MCF 10A (cell line): ENCODE results near the gene SUSD1. TPM values are rescaled to one million over a fixed set of nuclear protein-coding genes. Genes with fewer than 3 reads are reported as not detected.

ENCODE experiments used
- BruUV-seq: library from RNA; stranded (reverse); fragments of 400-500 nt; replicated peaks from 2 replicates; lab custom pipeline; 2021; lab: Mats Ljungman, UMichigan
- CTCF ChIA-PET: fragments of 300-600 bp; sonication (Branson Sonifier 250); formaldehyde crosslinking; extraction: SDS; loops from one replicate; lab custom pipeline; 2021; ENCODE audit warnings: antibody characterized with exemption, inconsistent platforms; lab: Yijun Ruan, JAX
- POLR2A ChIA-PET: fragments of 300-600, 350-650 bp; sonication (Branson Sonifier 250); formaldehyde crosslinking; extraction: SDS; loops from one replicate; lab custom pipeline; 2020; ENCODE audit warnings: antibody characterized with exemption, inconsistent platforms; lab: Yijun Ruan, JAX
- DNase-seq: peaks from one replicate; pipeline ENCODE4 v3.0.0-alpha.2; 2018; ENCODE audit not compliant: unreplicated experiment
- H3K27ac Mint-ChIP-seq: one replicate; pipeline ENCODE4 v1.8.0; 2022; ENCODE audit warnings: mild to moderate bottlenecking, low read depth, mixed read lengths; ENCODE audit not compliant: unreplicated experiment
- H3K27me3 Mint-ChIP-seq: one replicate; pipeline ENCODE4 v1.8.0; 2022; ENCODE audit warnings: mixed read lengths; ENCODE audit not compliant: insufficient read depth, unreplicated experiment
- H3K36me3 Mint-ChIP-seq: one replicate; pipeline ENCODE4 v1.8.0; 2022; ENCODE audit warnings: mild to moderate bottlenecking, moderate library complexity, mixed read lengths; ENCODE audit not compliant: insufficient read depth, unreplicated experiment
- H3K4me1 Mint-ChIP-seq: one replicate; pipeline ENCODE4 v1.8.0; 2022; ENCODE audit warnings: mixed read lengths; ENCODE audit not compliant: insufficient read depth, unreplicated experiment
- H3K4me3 Mint-ChIP-seq: one replicate; pipeline ENCODE4 v1.8.0; 2022; ENCODE audit warnings: mild to moderate bottlenecking, moderate library complexity, mixed read lengths; ENCODE audit not compliant: unreplicated experiment
- H3K9me3 Mint-ChIP-seq: one replicate; pipeline ENCODE4 v1.8.0; 2022; ENCODE audit warnings: mixed read lengths; ENCODE audit not compliant: unreplicated experiment
- CTCF ChIP-seq: fragments of 200-600 bp; IDR thresholded peaks from one replicate; pipeline ENCODE4 v1.8.0; 2022; ENCODE audit warnings: antibody characterized with exemption, mild to moderate bottlenecking; ENCODE audit not compliant: unreplicated experiment
- intact Hi-C: fragments of 100-400 bp; cut with micrococcal nuclease; formaldehyde crosslinking; loops from 2 replicates; pipeline ENCODE4 v1.14.1; 2022
- total RNA-seq: library from RNA; stranded (reverse); gene quantifications from 2 replicates; pipeline ENCODE4 v1.2.3, GENCODE V29; 2022

SUSD1 gene
- total RNA-seq, 1 experiment from 2014 or later, result 2.0 TPM

GRCh38 chr9:112170968-112171367 is 4.1 kb downstream of the SUSD1 start:
- no peak for TF ChIP-seq CTCF

GRCh38 chr9:112170235-112170634 is 4.9 kb downstream of the SUSD1 start:
- peaks cover 16% of the 10 kb centered on the region for H3K4me1 Mint-ChIP-seq

More at GRCh38 chr9:112170968-112171367, 4.1 kb downstream of the SUSD1 start:
- Mint-ChIP-seq H3K27me3 (no peaks in the 10 kb centered on the region), H3K4me3 (no peak overlapping the region), H3K9me3 (no peaks in the 10 kb centered on the region), H3K4me1 (peaks cover 9% of the 10 kb centered on the region), H3K36me3 (peaks cover 6% of the 10 kb centered on the region), H3K27ac (no peak overlapping the region)
- intact Hi-C loops, result no loop called here
- no peak for DNase-seq
- BruUV-seq, result no TSS peak
- ChIA-PET POLR2A (no interaction called here), CTCF (no interaction called here)

GRCh38 chr9:112169368-112169767 is 5.7 kb downstream of the SUSD1 start:
- DNase-seq, result no peak
- no peaks in the 10 kb centered on the region for H3K9me3 Mint-ChIP-seq
- no peaks in the 10 kb centered on the region for H3K27me3 Mint-ChIP-seq
- H3K36me3 Mint-ChIP-seq, result peaks cover 6% of the 10 kb centered on the region
- H3K27ac Mint-ChIP-seq, result peak overlapping the region; percentile 47
- H3K4me1 Mint-ChIP-seq, result peaks cover 16% of the 10 kb centered on the region
- ChIA-PET POLR2A (no interaction called here), CTCF (no interaction called here)
- TF ChIP-seq CTCF, result no peak
- intact Hi-C loops, result no loop called here
- no peak overlapping the region for H3K4me3 Mint-ChIP-seq
- no TSS peak for BruUV-seq

More at GRCh38 chr9:112170235-112170634, 4.9 kb downstream of the SUSD1 start:
- H3K27ac Mint-ChIP-seq, result no peak overlapping the region
- no peaks in the 10 kb centered on the region for H3K27me3 Mint-ChIP-seq
- no peak for TF ChIP-seq CTCF
- no peak overlapping the region for H3K4me3 Mint-ChIP-seq
- DNase-seq, result no peak
- ChIA-PET CTCF (no interaction called here), POLR2A (no interaction called here)
- H3K9me3 Mint-ChIP-seq, result no peaks in the 10 kb centered on the region
- H3K36me3 Mint-ChIP-seq, result peaks cover 6% of the 10 kb centered on the region
- intact Hi-C loops, result no loop called here
- BruUV-seq, result no TSS peak

- no TSS peak for BruUV-seq
Observed at GRCh38 chr9:112168197-112168596, 6.9 kb downstream of the SUSD1 start.

More at GRCh38 chr9:112168197-112168596, 6.9 kb downstream of the SUSD1 start:
- Mint-ChIP-seq H3K27ac (no peak overlapping the region), H3K36me3 (no peaks in the 10 kb centered on the region), H3K4me3 (no peak overlapping the region), H3K9me3 (no peaks in the 10 kb centered on the region), H3K27me3 (no peaks in the 10 kb centered on the region), H3K4me1 (peaks cover 16% of the 10 kb centered on the region)
- POLR2A ChIA-PET, result interaction anchor here (0.9 kb wide), 2 partner anchors 9 to 14 kb away, joined by 3 to 4 read pairs; no protein-coding TSS in a partner anchor
- intact Hi-C loops, result no loop called here
- DNase-seq, result no peak
- CTCF ChIA-PET, result interaction anchor here (0.7 kb wide), 1 partner anchor 258 kb away, joined by 3 read pairs; no protein-coding TSS in a partner anchor
- no peak for TF ChIP-seq CTCF
